GM12878 (cell line): ENCODE measurements around the gene BNIP1. TPM values are rescaled to one million over a fixed set of nuclear protein-coding genes. Genes with fewer than 3 reads are reported as not detected.

Source experiments
- ATAC-seq: fragments of 200-7000 bp; cut with Tn5 transposase; 3 replicates; pipeline ENCODE4 v1.9.1; 2020; ENCODE audit warnings: mild to moderate bottlenecking, moderate library complexity
- BruUV-seq: library from RNA; stranded (reverse); fragments of 400-500 nt; replicated peaks from 2 replicates; lab custom pipeline; 2021; lab: Mats Ljungman, UMichigan
- CTCF ChIA-PET: fragments of 300-600 bp; sonication (Branson Sonifier 250); formaldehyde crosslinking; extraction: SDS; loops from one replicate; lab custom pipeline; 2021; ENCODE audit warnings: inconsistent platforms; lab: Yijun Ruan, JAX
- POLR2A ChIA-PET: fragments of 350-600 bp; formaldehyde crosslinking; extraction: SDS; loops from one replicate; lab custom pipeline; 2021; ENCODE audit warnings: inconsistent platforms; lab: Charles Lee
- RAD21 ChIA-PET: fragments of 300-600 bp; sonication (Branson Sonifier 250); formaldehyde crosslinking; loops from one replicate; lab custom pipeline; 2023; ENCODE audit warnings: antibody characterized with exemption; ENCODE audit not compliant: unreplicated experiment; lab: Charles Lee
- SMC1A ChIA-PET: fragments of 300-600 bp; sonication (Branson Sonifier 250); formaldehyde crosslinking; loops from one replicate; lab custom pipeline; 2023; ENCODE audit not compliant: unreplicated experiment, uncharacterized antibody; lab: Charles Lee
- DNase-seq: peaks from one replicate; pipeline ENCODE4 v3.0.0-alpha.2; 2011; ENCODE audit warnings: low read depth, low spot score
- FAIRE-seq: peaks from 3 replicates; lab custom pipeline; 2011; peaks lifted over from hg19 to GRCh38; lab: Jason Lieb, UNC
- H2AFZ ChIP-seq: 2 replicates; pipeline ENCODE4 v1.6.0; 2011; ENCODE audit warnings: low read depth, low read length, control low read depth; ENCODE audit not compliant: control insufficient read depth
- H3K27ac ChIP-seq: 2 replicates; pipeline ENCODE4 v1.5.1; 2011; ENCODE audit warnings: control low read depth; ENCODE audit not compliant: control insufficient read depth, insufficient read depth
- H3K27me3 ChIP-seq, 2 experiments: replicated peaks in 1 of 2; 2 replicates each; pipeline versions ENCODE4 v1.6.0 to v1.6.1; 2011; ENCODE audit warnings: low read length in 1 of 2; ENCODE audit not compliant: control insufficient read depth in 2 of 2, insufficient read depth in 2 of 2
- H3K36me3 ChIP-seq, 2 experiments: 2 replicates each; pipeline ENCODE4 v1.5.1; 2011; ENCODE audit warnings: low read length in 1 of 2; ENCODE audit not compliant: control insufficient read depth in 2 of 2, insufficient read depth in 2 of 2
- H3K4me1 ChIP-seq: 2 replicates; pipeline ENCODE4 v1.6.1; 2011; ENCODE audit warnings: mild to moderate bottlenecking, low read length, moderate library complexity, mixed read lengths; ENCODE audit not compliant: control insufficient read depth, insufficient read depth
- H3K4me2 ChIP-seq: 2 replicates; pipeline ENCODE4 v1.6.0; 2011; ENCODE audit warnings: control low read depth; ENCODE audit not compliant: control insufficient read depth, insufficient read depth
- H3K4me3 ChIP-seq: fragments of 200-600 bp; sonication (generic); 2 replicates; pipeline ENCODE4 v1.5.1; 2016
- H3K79me2 ChIP-seq: 2 replicates; pipeline ENCODE4 v1.6.0; 2011; ENCODE audit warnings: low read length; ENCODE audit not compliant: control insufficient read depth, insufficient read depth
- H3K9ac ChIP-seq: 2 replicates; pipeline ENCODE4 v1.8.0; 2011; ENCODE audit warnings: low read length, control low read depth, mixed read lengths; ENCODE audit not compliant: control insufficient read depth, insufficient read depth
- H3K9me3 ChIP-seq: replicated peaks from 3 replicates; pipeline ENCODE4 v1.5.1; 2011; ENCODE audit warnings: mild to moderate bottlenecking, low read length; ENCODE audit not compliant: control insufficient read depth, insufficient read depth
- H4K20me1 ChIP-seq: 2 replicates; pipeline ENCODE4 v1.6.0; 2011; ENCODE audit not compliant: control insufficient read depth, insufficient read depth
- BRCA1 ChIP-seq: IDR thresholded peaks from 2 replicates; pipeline ENCODE4 v1.6.1; 2011; ENCODE audit warnings: low read depth, low read length, improper control_type of control experiment
- EED ChIP-seq: sonication (generic); IDR thresholded peaks from 2 replicates; pipeline ENCODE4 v1.6.1; 2016; ENCODE audit warnings: antibody characterized with exemption, low read depth
- ESRRA ChIP-seq: IDR thresholded peaks from 2 replicates; pipeline ENCODE4 v1.6.1; 2012; ENCODE audit warnings: mild to moderate bottlenecking, low read length, improper control_type of control experiment
- GATAD2B ChIP-seq: fragments of 450-650 bp; conservative IDR thresholded peaks from 2 replicates; pipeline ENCODE4 v1.6.1; 2017; ENCODE audit warnings: low read depth, mild to moderate bottlenecking, moderate library complexity
- JUNB ChIP-seq: IDR thresholded peaks from 2 replicates; pipeline ENCODE4 v1.6.1; 2016; ENCODE audit warnings: antibody characterized with exemption, mild to moderate bottlenecking
- KAT2A ChIP-seq: conservative IDR thresholded peaks from 2 replicates; pipeline ENCODE4 v1.6.1; 2011; ENCODE audit warnings: low read depth, low read length; ENCODE audit not compliant: control insufficient read depth
- MEF2A ChIP-seq: IDR thresholded peaks from 2 replicates; pipeline ENCODE4 v1.6.1; 2011; ENCODE audit warnings: low read depth, mild to moderate bottlenecking, low read length, moderate library complexity; ENCODE audit not compliant: insufficient read depth
- NBN ChIP-seq: fragments of 450-650 bp; IDR thresholded peaks from 2 replicates; pipeline ENCODE4 v1.6.1; 2016
- PAX5 ChIP-seq: IDR thresholded peaks from 2 replicates; pipeline ENCODE4 v1.6.1; 2011; ENCODE audit warnings: low read depth, low read length, borderline replicate concordance
- RELA ChIP-seq: fragments of 450-650 bp; IDR thresholded peaks from 2 replicates; pipeline ENCODE4 v1.8.0; 2014; ENCODE audit warnings: borderline replicate concordance; ENCODE audit not compliant: partially characterized antibody
- ZNF622 ChIP-seq: fragments of 450-650 bp; IDR thresholded peaks from 2 replicates; pipeline ENCODE4 v1.6.1; 2017; ENCODE audit warnings: mild to moderate bottlenecking, inconsistent platforms
- ZSCAN29 ChIP-seq: fragments of 450-650 bp; IDR thresholded peaks from 2 replicates; pipeline ENCODE4 v1.6.1; 2017; ENCODE audit warnings: mild to moderate bottlenecking, moderate library complexity
- WGBS: methylation state at CpG from one replicate; pipeline ENCODE4 v1.1.6; 2016; ENCODE audit warnings: low lambda C conversion rate; ENCODE audit not compliant: insufficient replicate concordance, insufficient coverage; ENCODE audit errors: missing lambda C conversion rate; 5-methylcytosine and 5-hydroxymethylcytosine counted together
- in situ Hi-C: fragments of 300-500 bp; cut with MboI; formaldehyde crosslinking; loops from 9 replicates; pipeline ENCODE4 v1.14.3; 2018; ENCODE audit warnings: mixed read lengths
- intact Hi-C: fragments of 100-400 bp; cut with micrococcal nuclease; formaldehyde crosslinking; loops from one replicate; pipeline ENCODE4 v1.14.2; 2022; ENCODE audit not compliant: unreplicated experiment
- polyA plus RNA-seq, 11 experiments: library from polyadenylated mRNA; depleted of rRNA in 4 of 11; unstranded in 6 of 11; stranded (reverse) in 5 of 11; fragments of >200 nt; fragmentation: Nextera tagmentation in 4 of 11; fragmentation: Illumina TruSeq in 1 of 11; extraction: Ambion mirVana in 4 of 11; extraction: Trizol in 1 of 11; gene quantifications; 1 replicate in 1 of 11; 2 replicates in 10 of 11; pipeline versions ENCODE4 v1.2.1 to v1.2.3, GENCODE V29; 2011 to 2016; ENCODE audit warnings: inconsistent platforms in 2 of 11, missing spikeins in 2 of 11, low read depth in 1 of 11
- total RNA-seq, 4 experiments: library from RNA; depleted of rRNA in 3 of 4; stranded (reverse); fragments of >200 nt in 3 of 4; fragmentation: Illumina TruSeq in 1 of 4; extraction: Trizol in 1 of 4; gene quantifications; 2 replicates each; pipeline versions ENCODE4 v1.2.1 to v1.2.3, GENCODE V29; 2013 to 2021
- TF ChIP-seq, protein P1 (sequence below): fragments of 450-650 bp; IDR thresholded peaks from 2 replicates; pipeline ENCODE4 v1.6.1; 2014; ENCODE audit warnings: mild to moderate bottlenecking
- TF ChIP-seq, protein P2 (sequence below): IDR thresholded peaks from 2 replicates; pipeline ENCODE4 v1.6.1; 2011; ENCODE audit warnings: low read depth, mild to moderate bottlenecking, low read length, moderate library complexity, borderline replicate concordance; ENCODE audit errors: extremely low read depth
- TF ChIP-seq, protein P3 (sequence below): IDR thresholded peaks from 2 replicates; pipeline ENCODE4 v1.6.1; 2012; ENCODE audit warnings: low read depth, low read length, improper control_type of control experiment

Gene BNIP1
- total and polyA plus RNA-seq, 10 of the 15 experiments (the other 5 are each of a cell fraction or from before 2014, with no cell fraction given), result 20.5 to 62.5 (median 27.4) TPM

DNA sequence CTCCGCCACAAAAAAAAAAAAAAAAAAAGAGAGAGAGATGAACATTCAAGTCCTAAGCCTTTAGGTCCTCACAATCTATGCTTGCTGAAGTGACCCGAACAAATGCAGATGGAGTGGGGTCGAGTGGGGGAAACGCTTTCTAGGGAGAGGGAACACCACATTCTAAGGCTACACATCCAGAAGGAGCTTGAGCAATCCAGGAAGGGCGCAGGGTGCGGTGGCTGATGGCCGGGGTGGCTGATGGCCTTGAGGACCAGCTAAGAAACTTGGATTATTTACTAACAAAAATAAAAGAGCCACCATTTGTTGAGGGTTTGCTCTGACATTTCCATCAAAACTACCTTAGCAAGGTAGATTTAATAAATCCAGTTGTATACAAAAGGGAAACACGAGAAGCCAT is 764 bp upstream of the BNIP1 start:
- ChIA-PET SMC1A (interaction anchor here (1.9 to 2.2 kb wide), 2 partner anchors 8 to 160 kb away, joined by 10 to 14 read pairs; partner anchors contain the start of gene ATP6V0E1), CTCF (interaction anchor here (0.7 to 2.2 kb wide), 4 partner anchors 8 to 165 kb away, joined by 3 to 22 read pairs (median 4); partner anchors contain the start of gene ATP6V0E1), RAD21 (interaction anchor here (0.6 to 2.7 kb wide), 5 partner anchors 83 to 163 kb away, joined by 3 to 33 read pairs (median 7); partner anchors contain the start of gene ATP6V0E1), POLR2A (interaction anchor here (1.2 kb wide), 1 partner anchor 108 kb away, joined by 3 read pairs; no protein-coding TSS in a partner anchor)
- Histone ChIP-seq H3K4me3 (no peak overlapping the region), H3K9ac (no peak overlapping the region), H2AFZ (peak overlapping the region; percentile 91), H3K9me3 (no peaks in the 10 kb centered on the region; the same call in 2 of the 3 replicates), H4K20me1 (no peaks in the 10 kb centered on the region), H3K4me2 (no peak overlapping the region), H3K4me1 (no peaks in the 10 kb centered on the region; the same call in 1 of the 2 replicates), H3K36me3 (peaks cover 2 to 6% of the 10 kb centered on the region in 2 experiments; a peak in 2 of 4 replicates), H3K27ac (no peak overlapping the region), H3K27me3 (no peaks in the 10 kb centered on the region), H3K79me2 (peaks cover 7% of the 10 kb centered on the region)
- BruUV-seq, result no TSS peak
- intact Hi-C loops (no loop called here), in situ Hi-C loops (loop anchor here (5.0 kb wide), 1 partner anchor 161 kb away; the partner anchor contains the start of gene ATP6V0E1)
- no peak for TF ChIP-seq MEF2A
- TF ChIP-seq KAT2A, result no peak
- TF ChIP-seq, protein P1, sequence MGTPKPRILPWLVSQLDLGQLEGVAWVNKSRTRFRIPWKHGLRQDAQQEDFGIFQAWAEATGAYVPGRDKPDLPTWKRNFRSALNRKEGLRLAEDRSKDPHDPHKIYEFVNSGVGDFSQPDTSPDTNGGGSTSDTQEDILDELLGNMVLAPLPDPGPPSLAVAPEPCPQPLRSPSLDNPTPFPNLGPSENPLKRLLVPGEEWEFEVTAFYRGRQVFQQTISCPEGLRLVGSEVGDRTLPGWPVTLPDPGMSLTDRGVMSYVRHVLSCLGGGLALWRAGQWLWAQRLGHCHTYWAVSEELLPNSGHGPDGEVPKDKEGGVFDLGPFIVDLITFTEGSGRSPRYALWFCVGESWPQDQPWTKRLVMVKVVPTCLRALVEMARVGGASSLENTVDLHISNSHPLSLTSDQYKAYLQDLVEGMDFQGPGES, result no peak
- TF ChIP-seq, protein P2, sequence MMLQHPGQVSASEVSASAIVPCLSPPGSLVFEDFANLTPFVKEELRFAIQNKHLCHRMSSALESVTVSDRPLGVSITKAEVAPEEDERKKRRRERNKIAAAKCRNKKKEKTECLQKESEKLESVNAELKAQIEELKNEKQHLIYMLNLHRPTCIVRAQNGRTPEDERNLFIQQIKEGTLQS, result no peak
- no peak for TF ChIP-seq RELA
- TF ChIP-seq JUNB, result no peak
- TF ChIP-seq ZSCAN29, result no peak
- TF ChIP-seq GATAD2B, result no peak
- TF ChIP-seq ESRRA, result no peak
- TF ChIP-seq PAX5, result no peak
- no peak for TF ChIP-seq BRCA1
- TF ChIP-seq ZNF622, result no peak
- no peak for TF ChIP-seq EED
- TF ChIP-seq, protein P3, sequence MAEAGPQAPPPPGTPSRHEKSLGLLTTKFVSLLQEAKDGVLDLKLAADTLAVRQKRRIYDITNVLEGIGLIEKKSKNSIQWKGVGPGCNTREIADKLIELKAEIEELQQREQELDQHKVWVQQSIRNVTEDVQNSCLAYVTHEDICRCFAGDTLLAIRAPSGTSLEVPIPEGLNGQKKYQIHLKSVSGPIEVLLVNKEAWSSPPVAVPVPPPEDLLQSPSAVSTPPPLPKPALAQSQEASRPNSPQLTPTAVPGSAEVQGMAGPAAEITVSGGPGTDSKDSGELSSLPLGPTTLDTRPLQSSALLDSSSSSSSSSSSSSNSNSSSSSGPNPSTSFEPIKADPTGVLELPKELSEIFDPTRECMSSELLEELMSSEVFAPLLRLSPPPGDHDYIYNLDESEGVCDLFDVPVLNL, result no peak
- no peak for TF ChIP-seq NBN
- 87% methylated on average over 7 of the region's 8 CpGs for WGBS
- FAIRE-seq (no peak), DNase-seq (no peak), ATAC-seq (no peak)
